Measurements from ENCODE around the gene ELOVL3. TPM values are rescaled to one million over a fixed set of nuclear protein-coding genes. Genes with fewer than 3 reads are reported as not detected.

ELOVL3 gene
- total and polyA plus RNA-seq, 2 experiments from 2014 or later: 0.59 TPM; not detected in 1

DNA sequence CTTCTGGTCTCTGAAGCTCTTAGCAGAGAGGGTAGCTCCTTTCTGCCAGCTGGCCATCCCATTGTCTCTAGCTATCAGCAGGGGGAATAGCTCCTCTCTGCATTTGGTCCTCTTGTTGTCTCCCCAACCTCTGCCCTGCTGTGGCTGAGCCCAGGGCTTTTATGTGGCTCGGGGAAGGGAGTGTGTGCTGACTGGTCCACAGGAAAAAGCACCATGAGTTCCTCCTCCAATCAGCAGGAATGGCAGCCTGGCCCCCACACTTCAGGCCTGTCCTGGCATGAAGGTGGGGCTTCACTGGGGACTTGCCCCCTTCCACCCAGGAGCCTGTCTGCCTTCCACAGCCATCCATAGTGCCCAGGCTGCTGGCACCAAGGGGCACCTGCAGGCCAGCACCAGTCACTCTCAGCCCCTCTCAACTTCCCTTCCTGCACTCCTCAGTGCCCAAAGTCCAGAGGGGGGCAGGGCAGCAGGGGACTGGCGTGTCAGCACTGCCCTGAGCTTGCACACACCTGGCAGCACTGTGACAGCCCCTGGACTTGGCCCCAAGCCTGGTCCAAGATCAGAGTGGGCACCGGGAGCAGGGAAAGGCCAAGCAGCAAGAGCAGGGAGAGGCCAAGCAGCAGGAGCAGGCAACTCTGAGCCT, 37.7 kb upstream of the ELOVL3 start:
- Mint-ChIP-seq H3K4me1 (no peaks in the 10 kb centered on the region), H3K4me3 (no peak overlapping the region), H3K36me3 (ENCODE audit: low read depth) (peaks cover 10% of the 10 kb centered on the region; the same call in 2 of the 3 replicates), H3K9me3 (peaks cover 78% of the 10 kb centered on the region), H3K27ac (no peak overlapping the region), H3K27me3 (ENCODE audit: insufficient read depth, low read depth, poor library complexity) (peaks cover 4% of the 10 kb centered on the region)
- DNase-seq (ENCODE audit: low spot score) (no peak), ATAC-seq (no peak)
- Histone ChIP-seq H3K27ac (ENCODE audit: low read depth) (no peak overlapping the region), H3K36me3 (ENCODE audit: insufficient read depth) (no peaks in the 10 kb centered on the region; the same call in 1 of the 2 replicates), H3K79me2 (replicated peaks; ENCODE audit: insufficient read depth) (no peaks in the 10 kb centered on the region), H4K20me1 (replicated peaks; ENCODE audit: insufficient read depth) (no peaks in the 10 kb centered on the region), H3F3A (replicated peaks; ENCODE audit: low read depth) (no peaks in the 10 kb centered on the region), H3K4me2 (no peak overlapping the region), H3K4me1 (ENCODE audit: insufficient read depth) (no peaks in the 10 kb centered on the region), H2AFZ (no peak overlapping the region), H3K27me3 (ENCODE audit: insufficient read depth) (no peaks in the 10 kb centered on the region), H3K9me2 (ENCODE audit: insufficient read depth) (no peaks in the 10 kb centered on the region), H3K4me3 (no peak overlapping the region)
- TF ChIP-seq REST (IDR thresholded peaks at IDR 0.05; ENCODE audit: unreplicated experiment): no peak
- TF ChIP-seq JUNB (IDR thresholded peaks at IDR 0.05; ENCODE audit: unreplicated experiment): no peak
- no peak for TF ChIP-seq EZH2 (IDR thresholded peaks at IDR 0.05; ENCODE audit: low read depth, unreplicated experiment)
- TF ChIP-seq, protein P1, sequence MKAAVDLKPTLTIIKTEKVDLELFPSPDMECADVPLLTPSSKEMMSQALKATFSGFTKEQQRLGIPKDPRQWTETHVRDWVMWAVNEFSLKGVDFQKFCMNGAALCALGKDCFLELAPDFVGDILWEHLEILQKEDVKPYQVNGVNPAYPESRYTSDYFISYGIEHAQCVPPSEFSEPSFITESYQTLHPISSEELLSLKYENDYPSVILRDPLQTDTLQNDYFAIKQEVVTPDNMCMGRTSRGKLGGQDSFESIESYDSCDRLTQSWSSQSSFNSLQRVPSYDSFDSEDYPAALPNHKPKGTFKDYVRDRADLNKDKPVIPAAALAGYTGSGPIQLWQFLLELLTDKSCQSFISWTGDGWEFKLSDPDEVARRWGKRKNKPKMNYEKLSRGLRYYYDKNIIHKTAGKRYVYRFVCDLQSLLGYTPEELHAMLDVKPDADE (IDR thresholded peaks at IDR 0.05): no peak
- TF ChIP-seq CTCF (conservative IDR thresholded peaks at IDR 0.05; ENCODE audit: low read depth in 2 of 2): no peak
- no peak for TF ChIP-seq ZNF462 (CRISPR knock-in tag; IDR thresholded peaks at IDR 0.05)
- no peak for TF ChIP-seq STAT1 (IDR thresholded peaks at IDR 0.05; ENCODE audit: unreplicated experiment)
- TF ChIP-seq ZNF331 (CRISPR knock-in tag; IDR thresholded peaks at IDR 0.05; ENCODE audit: low read depth): no peak
- TF ChIP-seq CREB1 (CRISPR knock-in tag; IDR thresholded peaks at IDR 0.05; ENCODE audit: low read depth): no peak
- no peak for TF ChIP-seq ZNF114 (CRISPR knock-in tag; IDR thresholded peaks at IDR 0.05)
- TF ChIP-seq NANOG (IDR thresholded peaks at IDR 0.05; ENCODE audit: borderline replicate concordance): no peak
- TF ChIP-seq EZH2phosphoT487 (IDR thresholded peaks at IDR 0.05; ENCODE audit: unreplicated experiment): no peak
- no peak for TF ChIP-seq POLR2AphosphoS5 (IDR thresholded peaks at IDR 0.05; ENCODE audit: low read depth)

All from GM23338 (cell line).